Body of pancreas (tissue), 4 donors: ENCODE measurements around the gene BMP6. TPM values are rescaled to one million over a fixed set of nuclear protein-coding genes. Genes with fewer than 3 reads are reported as not detected.

Source experiments
- ATAC-seq: fragments of 150-250 bp; one replicate; pipeline ENCODE4 v1.9.1; 2016
- DNase-seq, 4 donors: peaks; one replicate each; pipeline ENCODE4 v3.0.0-alpha.2; 2019
- H3K27ac ChIP-seq, 4 donors: fragments of 200-600 bp; sonication (generic); 1 replicate in 3 of 4; 2 replicates in 1 of 4; pipeline versions ENCODE4 v1.5.1 to v1.6.1; 2016 to 2019; ENCODE audit warnings: mild to moderate bottlenecking in 1 of 4, mixed read lengths in 1 of 4, moderate library complexity in 1 of 4
- H3K27me3 ChIP-seq, 2 donors: fragments of 200-600 bp; sonication (generic); one replicate each; pipeline ENCODE4 v1.6.0; 2016; ENCODE audit warnings: mild to moderate bottlenecking in 1 of 2
- H3K36me3 ChIP-seq, 2 donors: fragments of 200-600 bp; sonication (generic); replicated peaks in 1 of 2; 2 replicates each; pipeline ENCODE4 v1.5.1; 2016; ENCODE audit warnings: low read depth in 2 of 2; ENCODE audit not compliant: insufficient read depth in 1 of 2
- H3K4me1 ChIP-seq: fragments of 200-600 bp; sonication (generic); one replicate; pipeline ENCODE4 v1.6.0; 2016
- H3K4me3 ChIP-seq, 2 donors: fragments of 200-600 bp; sonication (generic); 1 replicate in 1 of 2; 2 replicates in 1 of 2; pipeline ENCODE4 v1.5.1; 2016 to 2019
- H3K9me3 ChIP-seq, 3 donors: fragments of 200-600 bp; sonication (generic); 1 replicate in 2 of 3; 2 replicates in 1 of 3; pipeline ENCODE4 v1.5.1; 2016
- POLR2A ChIP-seq, 3 donors: fragments of 450-650 bp; IDR thresholded peaks; one replicate each; pipeline ENCODE4 v1.6.1; 2016; ENCODE audit warnings: antibody characterized with exemption in 3 of 3, mild to moderate bottlenecking in 2 of 3
- WGBS, 2 donors: methylation state at CpG; one replicate each; pipeline ENCODE4 v1.1.5; 2017; 5-methylcytosine and 5-hydroxymethylcytosine counted together
- intact Hi-C: fragments of 100-400 bp; cut with DNase I; formaldehyde crosslinking; loops from one replicate; pipeline ENCODE4 v1.15.1; 2023
- total RNA-seq, 2 donors: library from RNA; depleted of rRNA; stranded (reverse); fragments of >200 nt; gene quantifications; one replicate each; pipeline ENCODE4 v1.1.0, GENCODE V29; 2016
- TF ChIP-seq, protein P1 (sequence below), 7 experiments: fragments of 450-650 bp in 4 of 7; fragments of 200-600 bp in 3 of 7; sonication (generic) in 3 of 7; IDR thresholded peaks; one replicate each; pipeline ENCODE4 v1.5.1; 2016 to 2019; ENCODE audit warnings: antibody characterized with exemption in 7 of 7

Gene BMP6
- total RNA-seq, 2 donors from 2014 or later = 1.6 to 1.8 TPM

DNA sequence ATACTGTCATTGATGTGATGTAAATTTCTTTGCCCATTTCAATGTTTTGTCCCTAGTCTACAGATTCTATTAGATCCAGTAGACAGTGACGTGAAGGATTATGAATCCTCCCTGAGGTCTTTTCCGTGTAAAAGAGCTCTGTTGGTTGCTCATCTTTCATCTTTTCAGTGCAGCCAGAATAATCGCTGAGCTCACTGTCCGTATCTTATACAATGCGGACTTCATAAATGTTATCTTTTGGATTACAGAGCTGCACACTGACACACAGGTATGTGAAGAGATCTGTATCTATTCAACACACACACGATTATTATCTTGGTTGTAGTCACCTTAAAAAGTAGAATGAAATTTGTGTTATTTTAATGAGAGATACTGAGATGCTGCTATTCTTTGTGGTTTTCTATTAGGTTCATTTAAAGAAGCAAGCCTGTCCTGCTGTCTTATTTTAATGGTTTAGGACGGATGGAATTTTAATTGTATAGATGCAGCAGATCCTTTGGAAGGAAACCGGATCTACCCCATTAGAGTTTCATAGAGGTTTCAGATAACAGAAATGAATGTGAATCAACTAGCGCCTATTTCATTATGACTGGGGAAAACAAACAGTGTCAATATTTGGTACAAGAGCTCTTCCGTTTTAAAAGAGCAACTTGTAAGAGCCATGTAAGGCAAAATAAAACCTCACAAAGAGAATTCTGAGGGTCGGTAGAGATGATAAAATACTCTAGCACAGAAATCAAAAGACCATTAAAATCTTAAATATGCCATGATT is 79.4 kb downstream of the BMP6 start:
- Histone ChIP-seq H3K27me3 (no peaks in the 10 kb centered on the region), H3K4me3 (no peak overlapping the region), H3K36me3 (no peaks in the 10 kb centered on the region), H3K27ac (no peak overlapping the region), H3K4me1 (no peaks in the 10 kb centered on the region), H3K9me3 (no peaks in the 10 kb centered on the region)
- TF ChIP-seq, protein P1, sequence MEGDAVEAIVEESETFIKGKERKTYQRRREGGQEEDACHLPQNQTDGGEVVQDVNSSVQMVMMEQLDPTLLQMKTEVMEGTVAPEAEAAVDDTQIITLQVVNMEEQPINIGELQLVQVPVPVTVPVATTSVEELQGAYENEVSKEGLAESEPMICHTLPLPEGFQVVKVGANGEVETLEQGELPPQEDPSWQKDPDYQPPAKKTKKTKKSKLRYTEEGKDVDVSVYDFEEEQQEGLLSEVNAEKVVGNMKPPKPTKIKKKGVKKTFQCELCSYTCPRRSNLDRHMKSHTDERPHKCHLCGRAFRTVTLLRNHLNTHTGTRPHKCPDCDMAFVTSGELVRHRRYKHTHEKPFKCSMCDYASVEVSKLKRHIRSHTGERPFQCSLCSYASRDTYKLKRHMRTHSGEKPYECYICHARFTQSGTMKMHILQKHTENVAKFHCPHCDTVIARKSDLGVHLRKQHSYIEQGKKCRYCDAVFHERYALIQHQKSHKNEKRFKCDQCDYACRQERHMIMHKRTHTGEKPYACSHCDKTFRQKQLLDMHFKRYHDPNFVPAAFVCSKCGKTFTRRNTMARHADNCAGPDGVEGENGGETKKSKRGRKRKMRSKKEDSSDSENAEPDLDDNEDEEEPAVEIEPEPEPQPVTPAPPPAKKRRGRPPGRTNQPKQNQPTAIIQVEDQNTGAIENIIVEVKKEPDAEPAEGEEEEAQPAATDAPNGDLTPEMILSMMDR (IDR thresholded peaks at IDR 0.05) = no peak
- no peak for TF ChIP-seq POLR2A (IDR thresholded peaks at IDR 0.05)
- 45 to 50% methylated on average over 11 of the region's 11 CpGs for WGBS, 2 donors
- ATAC-seq (no peak), DNase-seq (no peak)
- intact Hi-C loops = no loop called here

DNA sequence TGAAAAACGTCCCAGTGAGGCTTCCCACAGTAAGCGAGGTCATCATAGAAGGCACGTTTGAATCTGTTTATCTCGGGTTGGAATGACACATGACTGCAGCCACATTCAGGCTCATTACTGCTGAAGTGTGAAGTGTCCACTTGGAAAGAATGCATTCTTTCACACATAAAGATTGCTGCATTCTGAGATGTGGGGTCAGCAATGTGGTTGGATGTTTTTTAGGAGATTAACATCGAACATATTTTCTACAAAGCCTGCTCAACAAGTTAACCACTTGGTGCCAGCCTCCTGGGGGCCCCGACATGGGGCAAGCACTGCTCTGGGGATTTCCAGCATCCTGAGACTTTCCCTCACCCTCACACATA is 79.9 kb downstream of the BMP6 start:
- Histone ChIP-seq H3K27me3 (no peaks in the 10 kb centered on the region), H3K4me3 (no peak overlapping the region), H3K36me3 (no peaks in the 10 kb centered on the region), H3K9me3 (no peaks in the 10 kb centered on the region), H3K27ac (no peak overlapping the region), H3K4me1 (no peaks in the 10 kb centered on the region)
- no peak for ATAC-seq
- intact Hi-C loops = no loop called here
- no peak for DNase-seq
- 14 to 17% methylated on average over 6 of the region's 6 CpGs for WGBS, 2 donors
- no peak for TF ChIP-seq POLR2A (IDR thresholded peaks at IDR 0.05)
- TF ChIP-seq, protein P1 (IDR thresholded peaks at IDR 0.05) = no peak

DNA sequence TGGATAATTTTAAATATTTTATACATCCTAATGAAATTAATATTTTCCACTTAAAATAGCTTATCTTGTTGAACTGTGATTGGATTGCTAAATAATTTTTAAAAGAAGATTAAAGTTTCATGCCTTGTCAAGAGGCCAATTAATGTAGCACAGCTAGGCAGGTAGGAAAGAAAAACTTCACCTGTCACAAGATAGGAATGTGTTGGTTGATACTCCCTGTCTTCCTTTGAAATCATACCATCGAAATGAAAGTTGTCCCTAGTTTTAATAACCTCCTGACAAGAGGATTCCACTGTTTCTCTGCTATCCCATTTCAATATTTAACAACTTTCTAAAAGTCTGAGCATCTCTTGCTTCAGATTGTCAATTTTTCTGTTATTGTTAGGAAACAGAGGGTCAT is 80.8 kb downstream of the BMP6 start:
- ATAC-seq (no peak), DNase-seq (no peak)
- no peak for TF ChIP-seq POLR2A (IDR thresholded peaks at IDR 0.05)
- TF ChIP-seq, protein P1 (IDR thresholded peaks at IDR 0.05) = no peak
- no peaks in the 10 kb centered on the region for H3K9me3 ChIP-seq
- H3K27ac ChIP-seq = no peak overlapping the region
- H3K27me3 ChIP-seq = no peaks in the 10 kb centered on the region
- intact Hi-C loops = no loop called here
- no peaks in the 10 kb centered on the region for H3K36me3 ChIP-seq
- no peaks in the 10 kb centered on the region for H3K4me1 ChIP-seq
- no peak overlapping the region for H3K4me3 ChIP-seq
- WGBS, 2 donors = 31 to 44% methylated on average over 1 of the region's 1 CpG

DNA sequence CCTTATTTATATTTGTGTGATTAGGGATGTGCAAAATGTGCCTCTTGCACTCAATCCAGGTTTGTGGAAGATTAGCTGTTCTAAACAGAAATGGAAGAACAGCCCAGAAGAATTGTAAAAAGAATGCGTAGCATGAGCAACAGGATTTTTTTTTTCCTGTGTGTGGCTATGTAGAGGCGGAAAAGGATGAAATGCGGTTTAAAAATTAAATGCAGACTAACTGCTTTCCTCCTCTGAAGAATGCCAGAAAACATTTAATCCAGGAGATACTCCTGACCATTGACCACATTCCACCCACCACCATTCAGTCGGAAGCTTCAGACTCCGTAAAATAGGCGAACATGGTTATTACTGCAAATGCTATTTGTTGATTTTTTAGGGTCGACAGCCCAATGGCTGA is 83.4 kb downstream of the BMP6 start:
- TF ChIP-seq, protein P1 (IDR thresholded peaks at IDR 0.05) = no peak
- Histone ChIP-seq H3K27ac (no peak overlapping the region), H3K4me1 (no peaks in the 10 kb centered on the region), H3K4me3 (no peak overlapping the region), H3K9me3 (no peaks in the 10 kb centered on the region), H3K27me3 (no peaks in the 10 kb centered on the region), H3K36me3 (no peaks in the 10 kb centered on the region)
- ATAC-seq = no peak
- intact Hi-C loops = no loop called here
- no peak for DNase-seq
- WGBS, 2 donors = 57% methylated on average over 7 of the region's 7 CpGs

DNA sequence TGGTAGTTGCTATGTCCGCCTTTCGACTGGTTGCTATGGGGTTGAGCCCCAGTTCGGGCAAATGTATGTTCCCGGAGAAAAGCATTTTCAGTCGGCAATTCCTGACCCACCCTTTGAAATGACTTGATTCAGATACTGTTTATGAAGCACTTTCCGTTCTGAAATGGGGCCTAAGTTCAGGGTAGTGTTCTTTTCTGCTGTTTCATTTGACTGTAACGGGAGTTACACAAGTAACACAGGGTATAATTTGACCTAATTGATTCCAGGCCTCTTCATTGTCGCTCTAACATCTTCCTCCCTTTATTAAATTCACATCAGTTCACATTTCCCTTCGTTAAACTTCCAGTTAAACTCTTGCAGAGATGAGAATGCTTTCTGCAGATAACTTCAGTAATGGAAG is 85.5 kb downstream of the BMP6 start:
- DNase-seq = no peak
- no peak for ATAC-seq
- Histone ChIP-seq H3K9me3 (no peaks in the 10 kb centered on the region), H3K4me3 (no peak overlapping the region), H3K27me3 (no peaks in the 10 kb centered on the region), H3K27ac (no peak overlapping the region), H3K4me1 (no peaks in the 10 kb centered on the region), H3K36me3 (no peaks in the 10 kb centered on the region)
- TF ChIP-seq POLR2A (IDR thresholded peaks at IDR 0.05) = no peak
- TF ChIP-seq, protein P1 (IDR thresholded peaks at IDR 0.05) = no peak
- WGBS, 2 donors = 65 to 68% methylated on average over 7 to 9 of the region's 9 CpGs
- intact Hi-C loops = no loop called here
